Measurements from ENCODE around the gene ARL5B. TPM values are rescaled to one million over a fixed set of nuclear protein-coding genes. Genes with fewer than 3 reads are reported as not detected.

Gene ARL5B
- total and polyA plus RNA-seq, 9 of the 15 experiments (the other 6 are each of a cell fraction or from before 2014, with no cell fraction given): 4.1 to 22.2 (median 15.1) TPM

DNA sequence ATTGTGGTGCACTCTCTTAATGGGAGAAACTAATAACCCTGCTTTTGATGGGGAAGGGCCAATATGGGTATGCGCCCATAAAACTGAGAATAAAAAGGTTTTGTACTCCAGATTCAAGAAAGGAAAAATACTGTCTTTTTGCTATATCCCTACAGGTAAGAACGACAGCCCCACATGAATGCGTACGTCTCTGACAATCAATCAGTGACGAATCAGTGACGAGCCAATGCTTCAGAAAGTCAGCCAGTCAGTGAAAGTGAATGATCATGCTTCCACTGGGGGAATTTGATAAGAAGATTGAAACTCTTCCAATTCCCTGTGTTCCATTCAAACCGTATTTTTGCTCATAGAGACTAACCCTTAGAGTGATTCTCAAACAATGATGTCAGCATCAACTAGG lies 26.3 kb downstream of the ARL5B start (continued):
- TF ChIP-seq ZHX1 (conservative IDR thresholded peaks at IDR 0.05; ENCODE audit: low read length) (no peak), ZFP30 (CRISPR knock-in tag; IDR thresholded peaks at IDR 0.05; ENCODE audit: borderline replicate concordance) (no peak), ARHGAP35 (IDR thresholded peaks at IDR 0.05; ENCODE audit: partially characterized antibody) (no peak), TGIF2 (CRISPR knock-in tag; IDR thresholded peaks at IDR 0.05) (no peak)

GRCh38 chr10:18687195-18687594 lies 28.0 kb downstream of the ARL5B start:
- intact Hi-C loops (cut with micrococcal nuclease): no loop called here
- Histone ChIP-seq H3K36me3 (ENCODE audit: control insufficient read depth, insufficient read depth, low read length) (no peaks in the 10 kb centered on the region), H3K4me1 (replicated peaks in 1 of 2; ENCODE audit: control insufficient read depth in 2 of 2, insufficient read depth in 2 of 2, low read length in 2 of 2) (no peaks in the 10 kb centered on the region; a peak in 1 of 5 replicates), H3K4me3 (no peak overlapping the region), H3K79me2 (ENCODE audit: control insufficient read depth, insufficient read depth, low read length) (no peaks in the 10 kb centered on the region), H3K4me2 (ENCODE audit: insufficient read depth, low read length) (no peak overlapping the region), H3K27ac (ENCODE audit: extremely low read depth, low read depth, low read length) (no peak overlapping the region), H4K20me1 (replicated peaks; ENCODE audit: control insufficient read depth, insufficient read depth, low read length) (no peaks in the 10 kb centered on the region), H3K9me1 (ENCODE audit: control insufficient read depth, insufficient read depth, low read length) (no peaks in the 10 kb centered on the region), H2AFZ (ENCODE audit: low read depth, low read length) (no peak overlapping the region), H3K9me3 (replicated peaks; ENCODE audit: control insufficient read depth, insufficient read depth, low read depth, low read length) (no peaks in the 10 kb centered on the region), H3K9ac (ENCODE audit: insufficient read depth in 1 of 2, low read depth in 2 of 2, low read length in 2 of 2) (no peak overlapping the region), H3K27me3 (ENCODE audit: control insufficient read depth in 2 of 2, insufficient read depth in 2 of 2, low read length in 2 of 2) (peaks cover 0 to 5% of the 10 kb centered on the region in 2 experiments; a peak in 2 of 5 replicates)
- BruUV-seq (replicated peaks): no TSS peak
- ChIA-PET POLR2A (no interaction called here), CTCF (ENCODE audit: low intra/inter-chr PET ratio) (no interaction called here)
- FAIRE-seq (no peak), ATAC-seq (no peak; the same call in 2 of the 3 replicates), DNase-seq (ENCODE audit: extremely low read depth in 1 of 4, low spot score in 3 of 4) (no peak)
- 0% methylated on average over 7 of the region's 7 CpGs for WGBS (ENCODE audit: insufficient coverage, low coverage, missing lambda C conversion rate)
- in situ Hi-C loops (cut with MboI): no loop called here
- TF ChIP-seq MGA (IDR thresholded peaks at IDR 0.05) (no peak), ELK3 (CRISPR knock-in tag; IDR thresholded peaks at IDR 0.05) (no peak)
